K562 (cell line): Measurements from ENCODE around the gene ITGAE. TPM values are rescaled to one million over a fixed set of nuclear protein-coding genes. Genes with fewer than 3 reads are reported as not detected.

ENCODE experiments used
- ATAC-seq: fragments of 200-7000 bp; cut with Tn5 transposase; 3 replicates; pipeline ENCODE4 v1.9.1; 2020; ENCODE audit warnings: moderate library complexity
- BruUV-seq: library from RNA; stranded (reverse); fragments of 400-500 nt; replicated peaks from 2 replicates; lab custom pipeline; 2021; lab: Mats Ljungman, UMichigan
- CTCF ChIA-PET: fragments of 300-600 bp; formaldehyde crosslinking; extraction: SDS; loops from one replicate; lab custom pipeline; 2021; ENCODE audit warnings: low intra/inter-chr PET ratio; lab: Yijun Ruan, JAX
- POLR2A ChIA-PET: fragments of 300-600, 350-650 bp; sonication (Branson Sonifier 250); formaldehyde crosslinking; extraction: SDS; loops from one replicate; lab custom pipeline; 2021; ENCODE audit warnings: antibody characterized with exemption, inconsistent platforms; lab: Yijun Ruan, JAX
- DNase-seq, 4 experiments: peaks; one replicate each; pipeline versions ENCODE4 v3.0.0 to v3.0.0-alpha.2; 2011 to 2018; ENCODE audit warnings: low spot score in 3 of 4, mixed read lengths in 3 of 4; ENCODE audit errors: extremely low read depth in 1 of 4
- FAIRE-seq: peaks from 2 replicates; lab custom pipeline; 2011; peaks lifted over from hg19 to GRCh38; lab: Jason Lieb, UNC
- H2AFZ ChIP-seq: 2 replicates; pipeline ENCODE4 v1.6.0; 2011; ENCODE audit warnings: low read depth, low read length, control low read depth, inconsistent platforms
- H3K27ac ChIP-seq: fragments of 200-600 bp; 3 replicates; pipeline ENCODE4 v1.8.0; 2011; ENCODE audit warnings: low read depth, mild to moderate bottlenecking, control low read depth, inconsistent platforms, low read length, moderate library complexity, mixed read lengths; ENCODE audit errors: extremely low read depth
- H3K27me3 ChIP-seq, 2 experiments: fragments of 300-600 bp in 1 of 2; 2 replicates in 1 of 2; 3 replicates in 1 of 2; pipeline versions ENCODE4 v1.6.0 to v1.8.0; 2011; ENCODE audit warnings: inconsistent platforms in 2 of 2, low read length in 2 of 2, mild to moderate bottlenecking in 1 of 2, mixed read lengths in 1 of 2, moderate library complexity in 1 of 2; ENCODE audit not compliant: control insufficient read depth in 2 of 2, insufficient read depth in 2 of 2
- H3K36me3 ChIP-seq: fragments of 300-600 bp; 3 replicates; pipeline ENCODE4 v1.8.0; 2011; ENCODE audit warnings: mild to moderate bottlenecking, low read length, inconsistent platforms; ENCODE audit not compliant: control insufficient read depth, insufficient read depth
- H3K4me1 ChIP-seq, 2 experiments: fragments of 200-600 bp in 1 of 2; replicated peaks in 1 of 2; 2 replicates in 1 of 2; 3 replicates in 1 of 2; pipeline versions ENCODE4 v1.5.1 to v1.8.0; 2011; ENCODE audit warnings: inconsistent platforms in 2 of 2, low read length in 2 of 2, mild to moderate bottlenecking in 1 of 2, mixed read lengths in 1 of 2, moderate library complexity in 1 of 2; ENCODE audit not compliant: control insufficient read depth in 2 of 2, insufficient read depth in 2 of 2
- H3K4me2 ChIP-seq: 2 replicates; pipeline ENCODE4 v1.6.1; 2011; ENCODE audit warnings: low read length, control low read depth, inconsistent platforms, mixed read lengths; ENCODE audit not compliant: insufficient read depth
- H3K4me3 ChIP-seq: fragments of 200-600 bp; sonication (generic), shearing (Covaris generic); 2 replicates; pipeline ENCODE4 v1.5.1; 2016; ENCODE audit warnings: control low read depth, inconsistent platforms
- H3K79me2 ChIP-seq: fragments of 200-600 bp; 3 replicates; pipeline ENCODE4 v1.8.0; 2011; ENCODE audit warnings: low read length, inconsistent platforms; ENCODE audit not compliant: control insufficient read depth, insufficient read depth
- H3K9ac ChIP-seq, 2 experiments: 2 replicates each; pipeline versions ENCODE4 v1.6.0 to v1.6.1; 2011; ENCODE audit warnings: low read depth in 2 of 2, low read length in 2 of 2, control low read depth in 1 of 2, inconsistent platforms in 1 of 2, mild to moderate bottlenecking in 1 of 2, mixed read lengths in 1 of 2; ENCODE audit not compliant: insufficient read depth in 1 of 2
- H3K9me1 ChIP-seq: one replicate; pipeline ENCODE4 v1.6.0; 2011; ENCODE audit warnings: inconsistent platforms, mild to moderate bottlenecking, low read length, moderate library complexity; ENCODE audit not compliant: control insufficient read depth, insufficient read depth
- H3K9me3 ChIP-seq: replicated peaks from 2 replicates; pipeline ENCODE4 v1.5.1; 2011; ENCODE audit warnings: low read depth, low read length, inconsistent platforms; ENCODE audit not compliant: control insufficient read depth, insufficient read depth
- H4K20me1 ChIP-seq: replicated peaks from 2 replicates; pipeline ENCODE4 v1.6.1; 2011; ENCODE audit warnings: low read length, inconsistent platforms, mixed read lengths; ENCODE audit not compliant: control insufficient read depth, insufficient read depth
- EP400 ChIP-seq: fragments of 450-650 bp; IDR thresholded peaks from 2 replicates; pipeline ENCODE4 v1.6.1; 2017; ENCODE audit warnings: antibody characterized with exemption, mild to moderate bottlenecking, moderate library complexity
- MYBL2 ChIP-seq, 2 experiments: fragments of 450-650 bp in 1 of 2; sonication (generic) in 1 of 2; formaldehyde crosslinking in 1 of 2; IDR thresholded peaks; 2 replicates each; pipeline versions ENCODE4 v1.6.1 to v1.8.1; 2017 to 2022; ENCODE audit warnings: borderline replicate concordance in 1 of 2, inconsistent platforms in 1 of 2, low read depth in 1 of 2, mild to moderate bottlenecking in 1 of 2, missing genetic modification reagents in 1 of 2, moderate library complexity in 1 of 2
- NCOA1 ChIP-seq: fragments of 450-650 bp; IDR thresholded peaks from 2 replicates; pipeline ENCODE4 v1.6.1; 2016; ENCODE audit warnings: low read depth
- NR2C1 ChIP-seq, 2 experiments: fragments of 450-650 bp; IDR thresholded peaks; 2 replicates each; pipeline ENCODE4 v1.6.1; 2017; ENCODE audit warnings: mild to moderate bottlenecking in 2 of 2, antibody characterized with exemption in 1 of 2, inconsistent platforms in 1 of 2, missing compliant biosample characterization in 1 of 2, missing genetic modification characterization in 1 of 2
- SMAD4 ChIP-seq: fragments of 250-450 bp; sonication (Bioruptor Pico); conservative IDR thresholded peaks from 2 replicates; pipeline ENCODE4 v1.8.0; 2021; ENCODE audit warnings: inconsistent platforms, mild to moderate bottlenecking, moderate library complexity
- TEAD4 ChIP-seq, 2 experiments: sonication (generic) in 1 of 2; formaldehyde crosslinking in 1 of 2; IDR thresholded peaks; 2 replicates each; pipeline versions ENCODE4 v1.6.1 to v1.8.0; 2012 to 2022; ENCODE audit warnings: borderline replicate concordance in 1 of 2, inconsistent platforms in 1 of 2, low read length in 1 of 2, mild to moderate bottlenecking in 1 of 2, missing genetic modification reagents in 1 of 2
- THRAP3 ChIP-seq: fragments of 450-650 bp; IDR thresholded peaks from 2 replicates; pipeline ENCODE4 v1.6.1; 2016; ENCODE audit warnings: mild to moderate bottlenecking, inconsistent platforms, borderline replicate concordance
- ZBED1 ChIP-seq: IDR thresholded peaks from 2 replicates; pipeline ENCODE4 v1.6.1; 2014
- ZFP36 ChIP-seq: fragments of 150-350 bp; IDR thresholded peaks from 2 replicates; pipeline ENCODE4 v1.6.1; 2018; ENCODE audit warnings: low read length, low read depth; ENCODE audit not compliant: partially characterized antibody
- ZNF140 ChIP-seq: fragments of 250-450 bp; sonication (Bioruptor Pico); IDR thresholded peaks from 2 replicates; pipeline ENCODE4 v1.8.0; 2021; ENCODE audit warnings: moderate library complexity, mild to moderate bottlenecking, inconsistent platforms
- ZNF280A ChIP-seq: fragments of 450-650 bp; IDR thresholded peaks from 2 replicates; pipeline ENCODE4 v1.6.1; 2018; ENCODE audit warnings: mild to moderate bottlenecking, low read depth; ENCODE audit not compliant: partially characterized antibody
- ZNF3 ChIP-seq: fragments of 250-450 bp; sonication (Bioruptor Pico); IDR thresholded peaks from 2 replicates; pipeline ENCODE4 v1.5.0; 2021; ENCODE audit warnings: mild to moderate bottlenecking, moderate library complexity
- ZNF512 ChIP-seq: IDR thresholded peaks from 2 replicates; pipeline ENCODE4 v1.6.1; 2016; ENCODE audit warnings: missing genetic modification characterization, missing compliant biosample characterization
- ZNF589 ChIP-seq: fragments of 200-800 bp; sonication (Bioruptor generic); IDR thresholded peaks from 2 replicates; pipeline ENCODE4 v1.6.1; 2016; ENCODE audit warnings: low read depth, missing genetic modification characterization, missing compliant biosample characterization
- ZNF785 ChIP-seq: fragments of 250-450 bp; sonication (Bioruptor Pico); IDR thresholded peaks from 2 replicates; pipeline ENCODE4 v1.4.0; 2020; ENCODE audit warnings: mild to moderate bottlenecking
- WGBS: fragments of 100-300 bp; shearing (Covaris generic); methylation state at CpG from one replicate; pipeline ENCODE4 v1.1.6; 2016; ENCODE audit warnings: low coverage, mixed read lengths; ENCODE audit not compliant: insufficient coverage; ENCODE audit errors: missing lambda C conversion rate; 5-methylcytosine and 5-hydroxymethylcytosine counted together
- in situ Hi-C: fragments of 300-500 bp; cut with MboI; formaldehyde crosslinking; loops from 4 replicates; pipeline ENCODE4 v1.15.0; 2018; ENCODE audit warnings: inconsistent platforms, mixed read lengths
- intact Hi-C: fragments of 100-400 bp; cut with micrococcal nuclease; formaldehyde crosslinking; loops from 2 replicates; pipeline ENCODE4 v1.14.2; 2022
- polyA plus RNA-seq, 8 experiments: library from polyadenylated mRNA; depleted of rRNA in 4 of 8; stranded (reverse) in 5 of 8; unstranded in 3 of 8; fragments of >200 nt; fragmentation: Nextera tagmentation in 2 of 8; fragmentation: Illumina TruSeq in 1 of 8; extraction: Ambion mirVana in 2 of 8; extraction: Trizol in 1 of 8; gene quantifications; 2 replicates each; pipeline versions ENCODE4 v1.2.1 to v1.2.3, GENCODE V29; 2011 to 2014; ENCODE audit warnings: inconsistent platforms in 1 of 8, missing spikeins in 1 of 8
- total RNA-seq, 7 experiments: library from RNA; depleted of rRNA in 6 of 7; stranded (reverse); fragments of >200 nt in 6 of 7; fragmentation: Illumina TruSeq in 2 of 7; extraction: Trizol in 2 of 7; gene quantifications; 2 replicates each; pipeline versions ENCODE4 v1.2.1 to v1.2.3, GENCODE V29; 2011 to 2021; ENCODE audit warnings: low replicate concordance in 1 of 7
- TF ChIP-seq, protein P1 (sequence below): fragments of 250-450 bp; sonication (Bioruptor Pico); IDR thresholded peaks from 2 replicates; pipeline ENCODE4 v1.5.0; 2021

ITGAE gene
- total and polyA plus RNA-seq, 9 of the 15 experiments (the other 6 are each of a cell fraction or from before 2014, with no cell fraction given), result 14.8 to 160 (median 27.0) TPM

DNA sequence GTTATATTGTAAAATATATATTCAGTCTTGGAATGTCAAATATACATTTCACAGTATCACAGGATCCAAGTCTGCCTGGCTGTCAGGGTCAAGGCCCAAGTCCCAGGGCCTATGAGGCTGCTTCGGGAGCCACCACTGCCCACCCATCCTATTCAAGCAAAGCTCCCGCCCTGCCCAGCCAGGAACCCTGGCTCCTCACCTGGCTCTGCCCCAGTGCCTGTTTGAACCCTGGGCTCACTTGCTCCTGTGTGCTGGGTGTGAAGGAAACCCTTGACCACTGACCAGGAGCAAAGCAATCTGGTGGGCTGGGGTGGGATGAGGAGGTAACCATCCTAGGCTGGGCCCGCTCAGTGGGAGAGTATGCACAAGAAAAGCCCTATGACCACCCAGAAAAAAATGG, 27.0 kb downstream of the ITGAE start:
- no peaks in the 10 kb centered on the region for H3K9me3 ChIP-seq
- intact Hi-C loops, result no loop called here
- no peak overlapping the region for H3K4me2 ChIP-seq
- BruUV-seq, result no TSS peak
- H3K4me3 ChIP-seq, result no peak overlapping the region
- in situ Hi-C loops, result no loop called here
- no peaks in the 10 kb centered on the region; a peak in 1 of 5 replicates for H3K4me1 ChIP-seq
- no peaks in the 10 kb centered on the region; a peak in 1 of 5 replicates for H3K27me3 ChIP-seq
- CTCF ChIA-PET, result no interaction called here
- POLR2A ChIA-PET, result interaction anchor here (0.8 to 1.2 kb wide), 2 partner anchors 13 to 36 kb away, joined by 3 read pairs; no protein-coding TSS in a partner anchor
- H4K20me1 ChIP-seq, result no peaks in the 10 kb centered on the region
- DNase-seq, result no peak
- no peaks in the 10 kb centered on the region for H3K79me2 ChIP-seq
- no peaks in the 10 kb centered on the region for H3K36me3 ChIP-seq
- H3K9ac ChIP-seq, result no peak overlapping the region
- no peak for FAIRE-seq
- no peak for ATAC-seq
- no peak overlapping the region for H3K27ac ChIP-seq
- no peak overlapping the region for H2AFZ ChIP-seq
- 54% methylated on average over 3 of the region's 3 CpGs for WGBS
- no peaks in the 10 kb centered on the region for H3K9me1 ChIP-seq
- no peak for TF ChIP-seq MYBL2 (IDR thresholded peaks at IDR 0.05; ENCODE audit: low read depth)
- no peak for TF ChIP-seq MYBL2 (CRISPR knock-in tag; IDR thresholded peaks at IDR 0.05; ENCODE audit: borderline replicate concordance)
- TF ChIP-seq ZNF512 (tag), result no peak
- no peak for TF ChIP-seq ZNF785 (CRISPR knock-in tag)
- no peak for TF ChIP-seq ZFP36
- no peak for TF ChIP-seq THRAP3
- TF ChIP-seq, protein P1, sequence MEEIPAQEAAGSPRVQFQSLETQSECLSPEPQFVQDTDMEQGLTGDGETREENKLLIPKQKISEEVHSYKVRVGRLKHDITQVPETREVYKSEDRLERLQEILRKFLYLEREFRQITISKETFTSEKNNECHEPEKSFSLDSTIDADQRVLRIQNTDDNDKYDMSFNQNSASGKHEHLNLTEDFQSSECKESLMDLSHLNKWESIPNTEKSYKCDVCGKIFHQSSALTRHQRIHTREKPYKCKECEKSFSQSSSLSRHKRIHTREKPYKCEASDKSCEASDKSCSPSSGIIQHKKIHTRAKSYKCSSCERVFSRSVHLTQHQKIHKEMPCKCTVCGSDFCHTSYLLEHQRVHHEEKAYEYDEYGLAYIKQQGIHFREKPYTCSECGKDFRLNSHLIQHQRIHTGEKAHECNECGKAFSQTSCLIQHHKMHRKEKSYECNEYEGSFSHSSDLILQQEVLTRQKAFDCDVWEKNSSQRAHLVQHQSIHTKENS, result no peak
- no peak for TF ChIP-seq ZBED1
- TF ChIP-seq ZNF589 (CRISPR knock-in tag), result no peak
- TF ChIP-seq EP400, result no peak
- TF ChIP-seq NCOA1, result no peak
- TF ChIP-seq SMAD4 (CRISPR knock-in tag), result no peak
- TF ChIP-seq NR2C1 (IDR thresholded peaks at IDR 0.05), result no peak
- no peak for TF ChIP-seq NR2C1 (tag; IDR thresholded peaks at IDR 0.05)
- TF ChIP-seq TEAD4 (IDR thresholded peaks at IDR 0.05; ENCODE audit: low read length), result no peak
- no peak for TF ChIP-seq TEAD4 (CRISPR knock-in tag; IDR thresholded peaks at IDR 0.05; ENCODE audit: borderline replicate concordance)
- no peak for TF ChIP-seq ZNF3 (CRISPR knock-in tag)
- TF ChIP-seq ZNF140 (CRISPR knock-in tag), result no peak
- no peak for TF ChIP-seq ZNF280A
